ENCODE data around the gene ARHGAP22.

The ARHGAP22 gene

DNA sequence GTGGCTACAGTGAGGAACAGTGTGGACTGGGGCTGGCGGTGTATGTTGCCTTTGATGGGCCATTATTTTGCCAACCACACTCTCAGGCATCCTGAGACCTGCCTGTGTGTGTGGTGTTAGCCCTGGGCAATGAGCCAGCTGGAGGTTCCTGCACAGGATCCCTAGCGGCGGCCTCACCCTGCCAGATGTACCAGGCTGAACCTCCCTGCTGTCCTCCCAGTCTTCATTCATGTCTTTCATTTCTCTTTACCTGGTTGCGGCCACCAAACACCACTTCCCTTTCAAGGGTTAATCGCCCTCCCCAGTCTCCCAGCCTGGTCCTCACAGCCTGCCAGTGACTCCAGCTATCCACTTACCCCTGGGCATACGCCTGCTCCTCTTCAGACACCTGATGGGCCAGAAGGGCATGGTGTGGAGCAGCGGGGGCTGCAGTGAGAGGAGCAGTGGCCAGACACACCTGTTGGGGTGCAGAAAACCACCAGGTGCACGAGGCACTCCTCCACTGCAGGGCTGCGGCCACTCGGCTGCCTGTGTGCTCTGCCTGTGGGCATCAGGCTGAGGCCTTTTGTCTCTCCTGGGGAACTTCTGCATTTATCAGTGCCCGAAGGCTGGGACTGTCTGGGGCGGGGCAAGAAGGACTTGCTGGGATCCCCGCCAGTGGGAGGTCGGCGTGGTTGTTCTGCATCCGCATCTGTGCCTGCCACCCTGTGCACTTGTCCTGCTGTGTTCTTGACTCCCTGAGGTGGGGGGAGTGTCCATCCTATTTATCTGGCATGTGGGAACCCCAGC, 111.6 kb downstream of the ARHGAP22 start:
- in situ Hi-C loops (cut with MboI; ENCODE audit: low sequenced_read_pairs) = no loop called here
- Histone ChIP-seq H3K27me3 (ENCODE audit: low read depth) (no peaks in the 10 kb centered on the region), H3K9me3 (no peaks in the 10 kb centered on the region), H3K36me3 (replicated peaks) (no peaks in the 10 kb centered on the region), H3K4me3 (no peak overlapping the region), H3K4me1 (no peaks in the 10 kb centered on the region)
- DNase-seq (ENCODE audit: low spot score in 2 of 2) = no peak

DNA sequence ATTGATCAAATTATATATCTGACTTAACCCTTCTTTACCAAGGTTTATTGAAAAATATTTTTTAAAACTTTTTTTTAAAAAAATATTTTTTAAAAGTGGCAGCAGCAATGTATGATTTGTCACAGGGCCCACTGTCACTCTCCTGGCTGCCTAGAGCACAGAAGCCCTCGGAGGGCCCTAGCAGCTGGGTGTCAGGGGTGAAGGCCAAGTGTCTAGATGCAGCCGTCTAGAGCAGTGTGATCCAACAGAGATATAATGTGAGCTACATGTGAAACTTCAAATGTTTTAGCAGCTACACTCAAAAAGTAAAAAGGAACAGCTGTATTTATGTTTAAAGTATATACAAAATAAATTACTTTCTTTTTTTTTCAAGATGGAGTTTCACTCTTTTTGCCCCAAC, 112.7 kb downstream of the ARHGAP22 start:
- in situ Hi-C loops (cut with MboI; ENCODE audit: low sequenced_read_pairs) = no loop called here

GRCh38 chr10:48491392-48492139, 113.3 kb downstream of the ARHGAP22 start:
- no peaks in the 10 kb centered on the region for H3K27me3 ChIP-seq (ENCODE audit: low read depth)
- no peak overlapping the region for H3K4me3 ChIP-seq
- in situ Hi-C loops (cut with MboI; ENCODE audit: low sequenced_read_pairs) = no loop called here
- no peaks in the 10 kb centered on the region for H3K9me3 ChIP-seq
- H3K36me3 ChIP-seq (replicated peaks) = no peaks in the 10 kb centered on the region
- H3K4me1 ChIP-seq = no peaks in the 10 kb centered on the region
- no peak for DNase-seq (ENCODE audit: low spot score in 2 of 2)

More for the DNA sequence above, 112.7 kb downstream of the ARHGAP22 start:
- no peaks in the 10 kb centered on the region for H3K36me3 ChIP-seq (replicated peaks)
- H3K4me1 ChIP-seq = no peaks in the 10 kb centered on the region
- no peak for DNase-seq (ENCODE audit: low spot score in 2 of 2)
- H3K27me3 ChIP-seq (ENCODE audit: low read depth) = no peaks in the 10 kb centered on the region
- no peaks in the 10 kb centered on the region for H3K9me3 ChIP-seq
- H3K4me3 ChIP-seq = no peak overlapping the region

DNA sequence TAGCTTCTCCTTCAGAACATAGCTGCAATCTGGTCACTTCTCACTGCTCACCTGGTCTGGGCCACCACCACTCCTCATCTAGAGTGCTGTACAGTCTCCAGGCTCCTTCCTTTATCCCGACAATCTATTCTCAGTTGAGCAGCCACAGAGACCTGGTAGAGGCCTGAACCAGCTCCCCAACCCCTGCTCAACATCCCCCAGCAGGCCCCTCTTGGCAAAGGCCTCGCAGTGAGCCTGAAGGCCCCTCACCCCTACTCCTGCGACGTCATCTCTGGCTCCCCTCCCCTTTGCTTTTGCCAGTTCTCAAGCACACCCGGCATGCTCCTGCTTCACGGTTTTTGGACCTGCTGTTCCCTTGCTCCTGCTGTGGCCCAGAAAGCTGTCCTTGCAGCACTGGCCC, 113.9 kb downstream of the ARHGAP22 start:
- Histone ChIP-seq H3K36me3 (replicated peaks) (no peaks in the 10 kb centered on the region), H3K27me3 (ENCODE audit: low read depth) (no peaks in the 10 kb centered on the region), H3K4me1 (no peaks in the 10 kb centered on the region), H3K4me3 (no peak overlapping the region), H3K9me3 (no peaks in the 10 kb centered on the region)
- DNase-seq (ENCODE audit: low spot score in 2 of 2) = no peak
- in situ Hi-C loops (cut with MboI; ENCODE audit: low sequenced_read_pairs) = no loop called here

DNA sequence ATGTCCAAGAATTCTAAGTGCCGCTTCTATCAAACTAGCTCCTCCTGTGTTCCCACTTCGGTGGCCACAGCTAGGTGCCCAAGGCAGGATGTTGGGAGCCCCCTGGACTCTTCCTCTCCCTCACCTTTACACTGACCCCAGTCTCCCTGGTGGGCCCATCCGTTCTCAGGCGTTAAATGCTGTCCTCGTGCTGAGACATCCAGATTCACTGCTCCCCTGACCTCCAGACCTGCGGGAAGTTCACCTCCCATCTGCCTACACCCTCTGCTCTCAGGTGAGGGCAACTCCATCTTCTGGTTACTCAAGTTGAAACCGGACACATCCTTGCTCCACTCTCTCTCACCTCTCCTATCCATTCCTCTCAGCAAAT, 114.3 kb downstream of the ARHGAP22 start:
- H3K9me3 ChIP-seq = no peaks in the 10 kb centered on the region
- no peaks in the 10 kb centered on the region for H3K36me3 ChIP-seq (replicated peaks)
- in situ Hi-C loops (cut with MboI; ENCODE audit: low sequenced_read_pairs) = no loop called here
- no peak overlapping the region for H3K4me3 ChIP-seq
- DNase-seq (ENCODE audit: low spot score in 2 of 2) = no peak
- H3K27me3 ChIP-seq (ENCODE audit: low read depth) = no peaks in the 10 kb centered on the region
- no peaks in the 10 kb centered on the region for H3K4me1 ChIP-seq

- no peak for DNase-seq (ENCODE audit: low spot score in 2 of 2)
- H3K4me1 ChIP-seq = no peaks in the 10 kb centered on the region
- H3K36me3 ChIP-seq (replicated peaks) = no peaks in the 10 kb centered on the region
- no peaks in the 10 kb centered on the region for H3K9me3 ChIP-seq
- H3K4me3 ChIP-seq = no peak overlapping the region
- in situ Hi-C loops (cut with MboI; ENCODE audit: low sequenced_read_pairs) = no loop called here
- peaks cover 5% of the 10 kb centered on the region; the same call in 1 of the 2 replicates for H3K27me3 ChIP-seq (ENCODE audit: low read depth)
Observed at GRCh38 chr10:48489099-48489498, 115.8 kb downstream of the ARHGAP22 start.

GRCh38 chr10:48487244-48487643, 117.6 kb downstream of the ARHGAP22 start:
- no peaks in the 10 kb centered on the region for H3K4me1 ChIP-seq
- H3K9me3 ChIP-seq = no peaks in the 10 kb centered on the region
- H3K36me3 ChIP-seq (replicated peaks) = no peaks in the 10 kb centered on the region
- H3K4me3 ChIP-seq = no peak overlapping the region
- in situ Hi-C loops (cut with MboI; ENCODE audit: low sequenced_read_pairs) = no loop called here
- DNase-seq (ENCODE audit: low spot score in 2 of 2) = no peak
- peaks cover 5% of the 10 kb centered on the region; the same call in 1 of the 2 replicates for H3K27me3 ChIP-seq (ENCODE audit: low read depth)

DNA sequence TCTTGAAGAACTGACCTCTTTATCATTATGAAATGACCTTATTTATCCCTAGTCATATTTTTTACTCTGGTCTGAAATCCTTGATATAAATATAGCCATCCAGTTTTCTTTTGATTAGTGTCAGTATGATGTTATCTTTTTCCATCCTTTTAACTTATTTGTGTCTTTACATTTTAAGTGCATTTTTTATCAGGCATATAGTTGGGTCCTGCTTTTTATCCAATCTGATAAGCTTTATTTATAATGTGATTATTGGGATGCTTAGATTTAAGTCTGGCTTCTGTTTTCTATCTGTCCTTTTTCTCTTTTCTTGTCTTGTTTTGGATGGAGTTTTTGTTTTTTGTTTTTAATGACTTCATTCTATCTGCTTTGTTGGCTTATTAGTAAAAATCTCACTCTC, 119.2 kb downstream of the ARHGAP22 start:
- in situ Hi-C loops (cut with MboI; ENCODE audit: low sequenced_read_pairs) = no loop called here
- H3K27me3 ChIP-seq (ENCODE audit: low read depth) = peaks cover 5% of the 10 kb centered on the region; the same call in 1 of the 2 replicates
- H3K36me3 ChIP-seq (replicated peaks) = no peaks in the 10 kb centered on the region
- H3K9me3 ChIP-seq = no peaks in the 10 kb centered on the region
- no peak for DNase-seq (ENCODE audit: low spot score in 2 of 2)
- no peak overlapping the region for H3K4me3 ChIP-seq
- no peaks in the 10 kb centered on the region for H3K4me1 ChIP-seq

- H3K4me1 ChIP-seq = no peaks in the 10 kb centered on the region
- H3K9me3 ChIP-seq = no peaks in the 10 kb centered on the region
- no peak for DNase-seq (ENCODE audit: low spot score in 2 of 2)
- H3K36me3 ChIP-seq (replicated peaks) = no peaks in the 10 kb centered on the region
- no peak overlapping the region for H3K4me3 ChIP-seq
- in situ Hi-C loops (cut with MboI; ENCODE audit: low sequenced_read_pairs) = no loop called here
- H3K27me3 ChIP-seq (ENCODE audit: low read depth) = peaks cover 5% of the 10 kb centered on the region; the same call in 1 of the 2 replicates
Observed at GRCh38 chr10:48484911-48485310, 120.0 kb downstream of the ARHGAP22 start.

DNA sequence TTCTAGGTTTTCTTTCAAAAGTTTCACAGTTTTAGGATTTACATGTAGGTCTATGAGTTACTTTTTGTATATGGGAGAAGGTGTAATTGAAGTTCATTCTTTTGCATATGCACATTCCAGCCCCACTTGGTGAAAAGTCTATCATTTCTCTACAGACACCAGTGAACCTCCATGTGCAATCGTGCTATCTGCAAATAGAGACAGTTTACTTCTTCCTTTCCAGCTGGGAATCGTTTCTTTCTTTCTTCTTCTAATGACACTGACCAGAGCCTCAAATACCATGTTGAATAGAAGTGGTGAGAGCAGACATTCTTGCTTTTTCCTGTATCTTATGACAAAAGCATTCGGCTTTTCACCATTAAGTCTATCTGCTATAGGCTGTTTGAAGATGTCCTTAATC, 122.7 kb downstream of the ARHGAP22 start:
- in situ Hi-C loops (cut with MboI; ENCODE audit: low sequenced_read_pairs) = no loop called here

GRCh38 chr10:48481385-48481784, 123.5 kb downstream of the ARHGAP22 start:
- H3K4me1 ChIP-seq = no peaks in the 10 kb centered on the region
- no peaks in the 10 kb centered on the region for H3K36me3 ChIP-seq (replicated peaks)
- no peaks in the 10 kb centered on the region for H3K9me3 ChIP-seq
- peaks cover 5% of the 10 kb centered on the region; the same call in 1 of the 2 replicates for H3K27me3 ChIP-seq (ENCODE audit: low read depth)
- in situ Hi-C loops (cut with MboI; ENCODE audit: low sequenced_read_pairs) = no loop called here
- H3K4me3 ChIP-seq = no peak overlapping the region
- no peak for DNase-seq (ENCODE audit: low spot score in 2 of 2)

More for the DNA sequence above, 122.7 kb downstream of the ARHGAP22 start:
- DNase-seq (ENCODE audit: low spot score in 2 of 2) = no peak
- no peaks in the 10 kb centered on the region for H3K9me3 ChIP-seq
- H3K4me1 ChIP-seq = no peaks in the 10 kb centered on the region
- H3K27me3 ChIP-seq (ENCODE audit: low read depth) = peaks cover 5% of the 10 kb centered on the region; the same call in 1 of the 2 replicates
- no peaks in the 10 kb centered on the region for H3K36me3 ChIP-seq (replicated peaks)
- H3K4me3 ChIP-seq = no peak overlapping the region

DNA sequence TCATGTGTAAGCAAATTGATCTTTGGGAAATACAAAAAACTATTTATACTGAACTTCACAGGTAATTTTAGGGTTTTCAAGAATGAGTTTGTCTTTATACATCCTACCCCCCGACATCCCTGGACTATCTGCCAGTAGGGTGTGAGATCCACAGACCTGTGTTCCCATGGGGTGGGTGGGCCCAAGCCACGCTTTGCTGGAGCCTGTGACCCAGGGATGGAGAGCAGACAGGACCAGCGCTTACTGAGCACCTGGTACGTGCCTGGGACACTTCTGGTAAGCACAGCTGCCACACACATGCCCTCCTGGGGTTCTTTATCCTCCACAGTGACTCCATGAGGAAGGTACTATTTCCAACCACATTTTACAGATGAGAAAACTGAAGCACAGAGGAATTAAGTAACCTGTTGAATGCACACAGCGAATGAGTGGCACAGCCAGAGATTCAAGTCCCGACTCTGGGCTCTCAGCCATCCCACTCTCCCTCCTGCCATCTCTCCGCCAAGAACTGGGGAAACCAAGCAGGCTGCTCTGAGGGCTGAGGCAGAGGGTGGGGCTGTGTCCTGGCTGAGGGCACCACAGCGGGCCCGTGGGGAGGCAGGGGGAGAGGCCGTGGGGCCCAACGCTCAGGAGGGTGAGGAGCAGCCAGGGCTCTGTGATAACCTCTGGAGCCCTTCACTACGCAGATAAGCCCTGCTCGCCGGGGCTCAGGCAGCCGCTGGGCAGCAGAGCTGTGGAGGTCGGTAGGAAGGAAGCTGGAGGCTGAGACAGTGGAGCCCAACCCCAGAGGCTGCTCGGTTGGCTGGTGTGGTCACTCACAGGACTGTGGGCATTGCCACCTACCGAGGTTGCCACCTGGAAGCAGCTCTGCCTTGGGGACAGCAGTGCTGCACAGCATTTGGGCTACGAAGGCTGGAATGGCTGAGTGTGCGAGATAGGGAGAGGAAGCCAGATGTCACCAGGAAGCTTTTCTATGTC, 124.2 kb downstream of the ARHGAP22 start:
- in situ Hi-C loops (cut with MboI; ENCODE audit: low sequenced_read_pairs) = no loop called here
- Histone ChIP-seq H3K27me3 (ENCODE audit: low read depth) (peaks cover 5% of the 10 kb centered on the region; the same call in 1 of the 2 replicates), H3K4me3 (no peak overlapping the region)

DNA sequence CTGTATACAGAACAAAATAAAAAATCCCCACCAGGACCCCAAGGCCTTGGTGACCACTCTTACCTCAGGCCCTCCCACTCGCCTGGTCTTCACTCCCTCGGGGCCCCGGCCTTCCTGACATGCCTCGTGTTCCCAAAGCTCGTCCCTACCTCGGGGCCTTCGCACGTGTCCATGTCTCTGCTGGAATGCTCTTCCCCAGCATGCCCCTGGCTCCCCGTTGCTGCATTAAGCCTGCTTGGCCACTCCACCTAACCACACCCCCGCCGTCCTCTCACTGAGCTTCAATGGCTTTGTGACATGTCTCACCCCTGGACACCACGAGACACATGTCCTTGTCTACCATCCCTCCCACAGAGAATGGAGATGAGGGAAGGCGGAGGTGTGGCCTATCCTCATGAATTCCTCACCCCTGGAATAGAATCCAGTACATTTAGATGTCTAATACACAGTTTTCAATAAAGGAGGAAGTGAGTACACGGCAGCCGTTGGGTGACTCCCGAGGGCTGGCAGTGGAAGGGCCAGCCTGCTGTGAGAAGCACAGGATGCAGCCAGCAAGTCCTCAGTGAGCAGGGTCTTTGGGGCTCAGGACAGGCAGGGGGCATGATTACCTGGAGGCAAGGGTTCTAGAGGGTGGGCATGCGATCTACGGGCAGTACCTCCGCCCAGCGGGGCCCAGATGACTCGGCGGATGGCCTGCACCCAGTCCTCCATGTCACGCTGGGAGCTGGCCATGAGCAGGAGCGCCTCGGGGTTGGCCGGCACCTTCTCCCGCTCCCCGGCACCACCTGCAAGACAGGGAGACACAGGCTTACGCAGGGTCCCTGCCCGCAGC, 125.7 kb downstream of the ARHGAP22 start:
- DNase-seq (ENCODE audit: low spot score in 2 of 2) = no peak
- H3K4me3 ChIP-seq = no peak overlapping the region
- no peaks in the 10 kb centered on the region for H3K36me3 ChIP-seq (replicated peaks)
- no peaks in the 10 kb centered on the region for H3K27me3 ChIP-seq (ENCODE audit: low read depth)
- H3K9me3 ChIP-seq = no peaks in the 10 kb centered on the region
- in situ Hi-C loops (cut with MboI; ENCODE audit: low sequenced_read_pairs) = no loop called here
- H3K4me1 ChIP-seq = no peaks in the 10 kb centered on the region

More for the DNA sequence above, 124.2 kb downstream of the ARHGAP22 start:
- no peaks in the 10 kb centered on the region for H3K9me3 ChIP-seq
- H3K4me1 ChIP-seq = no peaks in the 10 kb centered on the region
- no peak for DNase-seq (ENCODE audit: low spot score in 2 of 2)
- no peaks in the 10 kb centered on the region for H3K36me3 ChIP-seq (replicated peaks)

Data from HAP-1 (cell line).